ENCODE results near the gene IL17A. TPM values are rescaled to one million over a fixed set of nuclear protein-coding genes. Genes with fewer than 3 reads are reported as not detected.

The IL17A gene
- polyA plus RNA-seq, 2 donors = 0.05 TPM; not detected in 1

DNA sequence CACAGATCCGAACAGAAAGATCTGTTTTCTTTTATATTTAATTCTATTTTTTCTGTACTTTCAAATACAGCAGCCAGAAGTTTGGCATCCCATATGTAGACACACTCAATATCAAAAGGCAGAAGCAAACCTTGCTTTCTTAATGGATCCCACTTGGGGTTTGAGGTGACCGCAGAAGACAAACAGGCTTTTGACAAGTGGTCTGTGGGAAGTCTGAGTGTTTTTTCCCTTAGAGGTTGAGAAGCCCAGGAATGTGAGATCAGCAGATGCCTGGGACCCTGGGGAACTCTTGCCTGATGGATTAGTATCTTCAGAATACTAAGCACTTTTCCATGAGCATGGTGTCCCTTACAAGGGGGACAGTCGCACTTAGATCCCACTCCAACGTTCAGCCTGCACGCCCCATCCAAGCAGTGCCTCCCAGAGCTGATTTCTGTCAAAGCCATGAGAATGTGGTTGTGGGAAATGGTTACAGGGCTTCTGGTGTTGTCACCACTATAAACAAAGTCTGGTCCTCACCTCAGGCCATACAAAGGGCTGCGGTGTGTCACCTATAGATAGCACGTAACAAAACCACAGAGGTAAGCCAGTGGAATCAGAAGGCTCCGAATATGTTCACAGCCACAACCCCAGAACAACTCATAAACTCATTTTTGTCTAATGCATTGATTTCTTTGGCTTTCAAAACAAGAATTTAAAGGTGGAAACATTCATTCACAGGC is 45.4 kb downstream of the IL17A start:
- no peaks in the 10 kb centered on the region for H3K36me3 ChIP-seq (ENCODE audit: control insufficient read depth in 2 of 2, insufficient read depth in 2 of 2, low read length in 1 of 2)
- WGBS, 2 donors = 86 to 87% methylated on average over 8 of the region's 8 CpGs
- no peaks in the 10 kb centered on the region for H3K4me1 ChIP-seq (ENCODE audit: control insufficient read depth in 2 of 2, insufficient read depth in 2 of 2, low read length in 1 of 2)

GRCh38 chr6:52233005-52233404 is 46.8 kb downstream of the IL17A start:
- no peak overlapping the region for H3K27ac ChIP-seq (ENCODE audit: low read depth in 2 of 2, low read length in 1 of 2)
- H3K36me3 ChIP-seq (ENCODE audit: control insufficient read depth in 2 of 2, insufficient read depth in 2 of 2, low read length in 1 of 2) = no peaks in the 10 kb centered on the region
- H3K4me3 ChIP-seq (ENCODE audit: low read depth in 1 of 2, low read length in 2 of 2) = no peak overlapping the region
- 60 to 67% methylated on average over 4 of the region's 4 CpGs for WGBS, 2 donors
- no peaks in the 10 kb centered on the region for H3K4me1 ChIP-seq (ENCODE audit: control insufficient read depth in 2 of 2, insufficient read depth in 2 of 2, low read length in 1 of 2)
- no peaks in the 10 kb centered on the region for H3K9me3 ChIP-seq (ENCODE audit: control insufficient read depth in 2 of 2, insufficient read depth in 1 of 2, low read depth in 1 of 2, low read length in 1 of 2)
- H3K27me3 ChIP-seq (ENCODE audit: control insufficient read depth in 1 of 2, insufficient read depth in 2 of 2, low read length in 2 of 2) = no peaks in the 10 kb centered on the region

More for the DNA sequence above, 45.4 kb downstream of the IL17A start:
- H3K27ac ChIP-seq (ENCODE audit: low read depth in 2 of 2, low read length in 1 of 2) = no peak overlapping the region
- H3K4me3 ChIP-seq (ENCODE audit: low read depth in 1 of 2, low read length in 2 of 2) = no peak overlapping the region
- H3K27me3 ChIP-seq (ENCODE audit: control insufficient read depth in 1 of 2, insufficient read depth in 2 of 2, low read length in 2 of 2) = no peaks in the 10 kb centered on the region
- H3K9me3 ChIP-seq (ENCODE audit: control insufficient read depth in 2 of 2, insufficient read depth in 1 of 2, low read depth in 1 of 2, low read length in 1 of 2) = no peaks in the 10 kb centered on the region

- 42 to 45% methylated on average over 15 of the region's 15 CpGs for WGBS, 2 donors
- H3K4me3 ChIP-seq (ENCODE audit: low read depth in 1 of 2, low read length in 2 of 2) = no peak overlapping the region
- H3K27me3 ChIP-seq (ENCODE audit: control insufficient read depth in 1 of 2, insufficient read depth in 2 of 2, low read length in 2 of 2) = no peaks in the 10 kb centered on the region
- no peaks in the 10 kb centered on the region for H3K36me3 ChIP-seq (ENCODE audit: control insufficient read depth in 2 of 2, insufficient read depth in 2 of 2, low read length in 1 of 2)
- no peaks in the 10 kb centered on the region for H3K9me3 ChIP-seq (ENCODE audit: control insufficient read depth in 2 of 2, insufficient read depth in 1 of 2, low read depth in 1 of 2, low read length in 1 of 2)
- H3K27ac ChIP-seq (ENCODE audit: low read depth in 2 of 2, low read length in 1 of 2) = no peak overlapping the region
- H3K4me1 ChIP-seq (ENCODE audit: control insufficient read depth in 2 of 2, insufficient read depth in 2 of 2, low read length in 1 of 2) = no peaks in the 10 kb centered on the region
Measured at GRCh38 chr6:52233975-52234823, 48.0 kb downstream of the IL17A start.

Other genes starting within 250 kb of the IL17A start
- under 1 TPM; under 0.01 to 0.01 TPM for gene PKHD1, start 98.8 kb upstream of the IL17A start, polyA plus RNA-seq
- under 1 TPM in 1 of 2 donors, not detected in 1; 0.16 TPM for gene IL17F, start 58.1 kb downstream of the IL17A start, polyA plus RNA-seq
- 10 to 100 TPM; 18.0 to 40.7 TPM for gene MCM3, start 98.4 kb downstream of the IL17A start, polyA plus RNA-seq
- gene PAQR8, start 175.8 kb downstream of the IL17A start, polyA plus RNA-seq = 1 to 10 TPM; 5.1 to 7.7 TPM
- 10 to 100 TPM in 1 of 2 donors, 1 to 10 TPM in 1; 8.4 to 14.4 TPM for gene EFHC1, start 234.0 kb downstream of the IL17A start, polyA plus RNA-seq

All from esophagus (tissue), 2 donors.